Islet precursor cell (in vitro differentiated cells): Measurements from ENCODE around the gene NPM1.

Experiments used
- DNase-seq: peaks from one replicate; pipeline ENCODE4 v3.0.0-alpha.2; 2018

The NPM1 gene

GRCh38 chr5:171429543-171429910 is 41.9 kb downstream of the NPM1 start:
- no peak for DNase-seq

- peak; percentile 28 for DNase-seq
Measured at GRCh38 chr5:171431251-171431777, 43.7 kb downstream of the NPM1 start.

GRCh38 chr5:171432076-171432475 is 44.4 kb downstream of the NPM1 start:
- no peak for DNase-seq

GRCh38 chr5:171432583-171433351 is 45.1 kb downstream of the NPM1 start:
- peak; percentile 47 for DNase-seq

- DNase-seq: peak; percentile 61
Measured at GRCh38 chr5:171433352-171433698, 45.7 kb downstream of the NPM1 start.

- peak; percentile 51 for DNase-seq
Measured at GRCh38 chr5:171433982-171434676, 46.5 kb downstream of the NPM1 start.

GRCh38 chr5:171434874-171435273 is 47.2 kb downstream of the NPM1 start:
- DNase-seq: no peak

GRCh38 chr5:171435908-171436307 is 48.3 kb downstream of the NPM1 start:
- peak; percentile 34 for DNase-seq

- DNase-seq: peak; percentile 46
Measured at GRCh38 chr5:171436804-171437285, 49.2 kb downstream of the NPM1 start.

- DNase-seq: no peak
Measured at GRCh38 chr5:171437286-171437821, 49.7 kb downstream of the NPM1 start.

- DNase-seq: no peak
Measured at GRCh38 chr5:171438738-171439137, 51.1 kb downstream of the NPM1 start.

- no peak for DNase-seq
Measured at GRCh38 chr5:171441246-171441791, 53.7 kb downstream of the NPM1 start.

- DNase-seq: no peak
Measured at GRCh38 chr5:171442287-171443042, 54.8 kb downstream of the NPM1 start.

GRCh38 chr5:171444582-171444981 is 56.9 kb downstream of the NPM1 start:
- DNase-seq: peak; percentile 51

GRCh38 chr5:171445644-171446516 is 58.2 kb downstream of the NPM1 start:
- DNase-seq: no peak

- no peak for DNase-seq
Measured at GRCh38 chr5:171447226-171447625, 59.6 kb downstream of the NPM1 start.

- no peak for DNase-seq
Measured at GRCh38 chr5:171449426-171449825, 61.8 kb downstream of the NPM1 start.

GRCh38 chr5:171450423-171451331 is 63.0 kb downstream of the NPM1 start:
- peak; percentile 89 for DNase-seq

- no peak for DNase-seq
Measured at GRCh38 chr5:171451421-171451820, 63.8 kb downstream of the NPM1 start.

- DNase-seq: no peak
Measured at GRCh38 chr5:171453056-171453725, 65.5 kb downstream of the NPM1 start.
